Upper lobe of right lung (tissue), 1 donor: ENCODE data around the gene CLTB. TPM values are rescaled to one million over a fixed set of nuclear protein-coding genes. Genes with fewer than 3 reads are reported as not detected.

ENCODE experiments used
- ATAC-seq: fragments of 200-7000 bp; cut with Tn5 transposase; one replicate; pipeline ENCODE4 v1.9.1; 2020; ENCODE audit warnings: mild to moderate bottlenecking, moderate library complexity
- DNase-seq: peaks from one replicate; pipeline ENCODE4 v3.0.0-alpha.2; 2020
- H3K27ac ChIP-seq: fragments of 200-600 bp; one replicate; pipeline ENCODE4 v1.8.0; 2022
- H3K27me3 ChIP-seq: fragments of 200-600 bp; one replicate; pipeline ENCODE4 v1.8.0; 2022; ENCODE audit warnings: mild to moderate bottlenecking
- H3K36me3 ChIP-seq: fragments of 200-600 bp; one replicate; pipeline ENCODE4 v1.8.0; 2022
- H3K4me1 ChIP-seq: fragments of 200-600 bp; one replicate; pipeline ENCODE4 v1.8.0; 2022
- H3K4me3 ChIP-seq: fragments of 200-600 bp; one replicate; pipeline ENCODE4 v1.8.0; 2022; ENCODE audit warnings: mild to moderate bottlenecking
- H3K9me3 ChIP-seq: fragments of 200-600 bp; one replicate; pipeline ENCODE4 v1.8.0; 2022
- CTCF ChIP-seq: fragments of 200-600 bp; IDR thresholded peaks from one replicate; pipeline ENCODE4 v1.8.0; 2022; ENCODE audit warnings: antibody characterized with exemption
- intact Hi-C: fragments of 100-400 bp; cut with DNase I; formaldehyde crosslinking; loops from one replicate; pipeline ENCODE4 v1.11.0; 2022
- total RNA-seq: library from RNA; stranded (reverse); fragmentation: NEBNext Ultra II Directional; extraction: Animal tissue kit (Norgen Biotek cat#: 25700); gene quantifications from one replicate; pipeline ENCODE4 v1.2.1, GENCODE V29; 2021
- donor health status: DM: no; HTN: yes; CAD: no; lungs with severe emphysema.

CLTB gene
- total RNA-seq, 1 donor from 2014 or later = 80.9 TPM

- intact Hi-C loops = no loop called here
- H3K4me3 ChIP-seq = no peak overlapping the region
- H3K4me1 ChIP-seq = no peaks in the 10 kb centered on the region
- no peak for DNase-seq
- no peak for TF ChIP-seq CTCF
- no peaks in the 10 kb centered on the region for H3K9me3 ChIP-seq
- H3K36me3 ChIP-seq = no peaks in the 10 kb centered on the region
- no peaks in the 10 kb centered on the region for H3K27me3 ChIP-seq
- no peak overlapping the region for H3K27ac ChIP-seq
- no peak for ATAC-seq
Measured at GRCh38 chr5:176432707-176433106, 16.4 kb upstream of the CLTB start.

GRCh38 chr5:176429972-176430371 is 13.6 kb upstream of the CLTB start:
- DNase-seq = no peak
- no peaks in the 10 kb centered on the region for H3K9me3 ChIP-seq
- no peaks in the 10 kb centered on the region for H3K27me3 ChIP-seq
- no peak for TF ChIP-seq CTCF
- no peaks in the 10 kb centered on the region for H3K36me3 ChIP-seq
- ATAC-seq = no peak
- intact Hi-C loops = no loop called here
- H3K4me3 ChIP-seq = no peak overlapping the region
- no peak overlapping the region for H3K27ac ChIP-seq
- H3K4me1 ChIP-seq = no peaks in the 10 kb centered on the region

GRCh38 chr5:176427971-176428370 is 11.6 kb upstream of the CLTB start:
- H3K36me3 ChIP-seq = no peaks in the 10 kb centered on the region
- H3K27ac ChIP-seq = no peak overlapping the region
- H3K4me3 ChIP-seq = no peak overlapping the region
- H3K9me3 ChIP-seq = no peaks in the 10 kb centered on the region
- TF ChIP-seq CTCF = no peak
- peaks cover 4% of the 10 kb centered on the region for H3K27me3 ChIP-seq
- H3K4me1 ChIP-seq = no peaks in the 10 kb centered on the region
- intact Hi-C loops = no loop called here
- no peak for DNase-seq
- no peak for ATAC-seq

GRCh38 chr5:176426876-176427275 is 10.5 kb upstream of the CLTB start:
- DNase-seq (no peak), ATAC-seq (no peak)
- Histone ChIP-seq H3K9me3 (no peaks in the 10 kb centered on the region), H3K27me3 (peaks cover 4% of the 10 kb centered on the region), H3K4me3 (no peak overlapping the region), H3K27ac (no peak overlapping the region), H3K4me1 (no peaks in the 10 kb centered on the region), H3K36me3 (no peaks in the 10 kb centered on the region)
- intact Hi-C loops = no loop called here
- no peak for TF ChIP-seq CTCF

- no peak overlapping the region for H3K27ac ChIP-seq
- ATAC-seq = no peak
- peaks cover 4% of the 10 kb centered on the region for H3K27me3 ChIP-seq
- no peaks in the 10 kb centered on the region for H3K4me1 ChIP-seq
- no peak overlapping the region for H3K4me3 ChIP-seq
- DNase-seq = no peak
- no peaks in the 10 kb centered on the region for H3K9me3 ChIP-seq
- no peak for TF ChIP-seq CTCF
- intact Hi-C loops = no loop called here
- H3K36me3 ChIP-seq = no peaks in the 10 kb centered on the region
Measured at GRCh38 chr5:176425791-176426190, 9.5 kb upstream of the CLTB start.

- Histone ChIP-seq H3K27me3 (peaks cover 4% of the 10 kb centered on the region), H3K36me3 (no peaks in the 10 kb centered on the region), H3K9me3 (no peaks in the 10 kb centered on the region), H3K27ac (no peak overlapping the region), H3K4me3 (no peak overlapping the region), H3K4me1 (no peaks in the 10 kb centered on the region)
- no peak for TF ChIP-seq CTCF
- ATAC-seq (no peak), DNase-seq (no peak)
- intact Hi-C loops = no loop called here
Measured at GRCh38 chr5:176425138-176425537, 8.8 kb upstream of the CLTB start.
